H7 (cell line): Measurements from ENCODE around the gene WDR88. TPM values are rescaled to one million over a fixed set of nuclear protein-coding genes. Genes with fewer than 3 reads are reported as not detected.
"Not testable (repeated sequence)": the region's sequence is repeated elsewhere in the genome, so short reads cannot be mapped to it uniquely, and the experiment has no call there.

Experiments used
- DNase-seq: peaks from one replicate; pipeline ENCODE4 v3.0.0; 2012
- H3K27me3 ChIP-seq: 2 replicates; pipeline ENCODE4 v1.6.0; 2011; ENCODE audit warnings: mild to moderate bottlenecking, low read length; ENCODE audit not compliant: control insufficient read depth, insufficient read depth
- H3K36me3 ChIP-seq: replicated peaks from 2 replicates; pipeline ENCODE4 v1.5.1; 2011; ENCODE audit warnings: low read length; ENCODE audit not compliant: control insufficient read depth, insufficient read depth
- H3K4me3 ChIP-seq: 2 replicates; pipeline ENCODE4 v1.5.1; 2011; ENCODE audit warnings: low read depth, mild to moderate bottlenecking, control low read depth, low read length, moderate library complexity; ENCODE audit not compliant: insufficient read depth
- total RNA-seq: library from RNA; depleted of rRNA; stranded (reverse); fragments of >200 nt; shearing (Covaris generic); gene quantifications from 2 replicates; pipeline ENCODE4 v1.2.3, GENCODE V29; 2014

Gene WDR88
- total RNA-seq, 1 experiment from 2014 or later = not detected

GRCh38 chr19:33212436-33213172, 80.7 kb downstream of the WDR88 start:
- no peak overlapping the region for H3K4me3 ChIP-seq
- no peaks in the 10 kb centered on the region for H3K36me3 ChIP-seq
- H3K27me3 ChIP-seq = no peaks in the 10 kb centered on the region
- DNase-seq = peak; percentile 60

GRCh38 chr19:33214596-33214995, 82.7 kb downstream of the WDR88 start:
- no peak overlapping the region for H3K4me3 ChIP-seq
- H3K36me3 ChIP-seq = no peaks in the 10 kb centered on the region
- no peaks in the 10 kb centered on the region for H3K27me3 ChIP-seq
- DNase-seq = peak; percentile 89

GRCh38 chr19:33215438-33216197, 83.7 kb downstream of the WDR88 start:
- no peaks in the 10 kb centered on the region for H3K27me3 ChIP-seq
- DNase-seq = no peak
- H3K4me3 ChIP-seq = no peak overlapping the region
- no peaks in the 10 kb centered on the region for H3K36me3 ChIP-seq

GRCh38 chr19:33216198-33216830, 84.4 kb downstream of the WDR88 start:
- H3K27me3 ChIP-seq = no peaks in the 10 kb centered on the region
- H3K36me3 ChIP-seq = no peaks in the 10 kb centered on the region
- no peak overlapping the region for H3K4me3 ChIP-seq
- DNase-seq = peak; percentile 89

GRCh38 chr19:33217881-33218280, 86.0 kb downstream of the WDR88 start:
- H3K4me3 ChIP-seq = no peak overlapping the region
- H3K36me3 ChIP-seq = no peaks in the 10 kb centered on the region
- no peak for DNase-seq
- no peaks in the 10 kb centered on the region; the same call in 1 of the 2 replicates for H3K27me3 ChIP-seq

GRCh38 chr19:33219261-33219815, 87.4 kb downstream of the WDR88 start:
- no peaks in the 10 kb centered on the region for H3K36me3 ChIP-seq
- H3K4me3 ChIP-seq = no peak overlapping the region
- peak; percentile 89 for DNase-seq
- H3K27me3 ChIP-seq = peaks cover 5% of the 10 kb centered on the region

GRCh38 chr19:33220115-33220514, 88.2 kb downstream of the WDR88 start:
- Histone ChIP-seq H3K36me3 (no peaks in the 10 kb centered on the region), H3K27me3 (peaks cover 13% of the 10 kb centered on the region), H3K4me3 (no peak overlapping the region)
- no peak for DNase-seq

- DNase-seq = no peak
- no peaks in the 10 kb centered on the region for H3K36me3 ChIP-seq
- H3K27me3 ChIP-seq = peaks cover 17% of the 10 kb centered on the region
- no peak overlapping the region for H3K4me3 ChIP-seq
Measured at GRCh38 chr19:33220735-33221134, 88.8 kb downstream of the WDR88 start.

- DNase-seq = no peak
- no peaks in the 10 kb centered on the region for H3K36me3 ChIP-seq
- H3K4me3 ChIP-seq = no peak overlapping the region
- peaks cover 26% of the 10 kb centered on the region for H3K27me3 ChIP-seq
Measured at GRCh38 chr19:33221638-33222037, 89.7 kb downstream of the WDR88 start.

- peaks cover 31% of the 10 kb centered on the region for H3K27me3 ChIP-seq
- not testable (repeated sequence) for DNase-seq, H3K4me3 ChIP-seq, H3K36me3 ChIP-seq
Measured at GRCh38 chr19:33222255-33222654, 90.3 kb downstream of the WDR88 start.

GRCh38 chr19:33224694-33225457, 93.0 kb downstream of the WDR88 start:
- H3K36me3 ChIP-seq = no peaks in the 10 kb centered on the region
- peaks cover 33% of the 10 kb centered on the region for H3K27me3 ChIP-seq
- DNase-seq = no peak
- peak overlapping the region; percentile 51 for H3K4me3 ChIP-seq
